HepG2 (cell line): ENCODE data around the gene EFHC2. TPM values are rescaled to one million over a fixed set of nuclear protein-coding genes. Genes with fewer than 3 reads are reported as not detected.

ENCODE experiments used
- ATAC-seq: fragments of 200-7000 bp; cut with Tn5 transposase; 3 replicates; pipeline ENCODE4 v1.9.1; 2020; ENCODE audit warnings: mild to moderate bottlenecking, moderate library complexity
- BruUV-seq: library from RNA; stranded (reverse); fragments of 400-500 nt; replicated peaks from 2 replicates; lab custom pipeline; 2021; lab: Mats Ljungman, UMichigan
- CTCF ChIA-PET: fragments of 300-600 bp; formaldehyde crosslinking; extraction: SDS; loops from one replicate; lab custom pipeline; 2021; ENCODE audit warnings: low total read pairs, inconsistent platforms, low intra/inter-chr PET ratio; lab: Yijun Ruan, JAX
- POLR2A ChIA-PET: fragments of 350-600 bp; sonication (Branson Sonifier 250); formaldehyde crosslinking; loops from one replicate; lab custom pipeline; 2020; ENCODE audit warnings: antibody characterized with exemption, inconsistent platforms; lab: Yijun Ruan, JAX
- DNase-seq: peaks from one replicate; pipeline ENCODE4 v3.0.0-alpha.2; 2015; ENCODE audit warnings: low spot score
- FAIRE-seq: peaks from 3 replicates; lab custom pipeline; 2011; peaks lifted over from hg19 to GRCh38; lab: Jason Lieb, UNC
- H2AFZ ChIP-seq: one replicate; pipeline ENCODE4 v1.6.1; 2011; ENCODE audit warnings: low read length, inconsistent platforms
- H3K27ac ChIP-seq: fragments of 300-600 bp; 3 replicates; pipeline ENCODE4 v1.8.0; 2011; ENCODE audit warnings: mixed run types, mild to moderate bottlenecking, mixed read lengths, low read length, inconsistent platforms; ENCODE audit not compliant: insufficient read depth; ENCODE audit errors: extremely low read length
- H3K27me3 ChIP-seq, 2 experiments: fragments of 200-600 bp in 1 of 2; 2 replicates in 1 of 2; 3 replicates in 1 of 2; pipeline versions ENCODE4 v1.6.0 to v1.8.0; 2011; ENCODE audit warnings: low read length in 2 of 2, mild to moderate bottlenecking in 2 of 2, moderate library complexity in 2 of 2, inconsistent platforms in 1 of 2; ENCODE audit not compliant: insufficient read depth in 2 of 2, control insufficient read depth in 1 of 2
- H3K36me3 ChIP-seq, 2 experiments: fragments of 200-600 bp in 1 of 2; replicated peaks in 1 of 2; 2 replicates in 1 of 2; 3 replicates in 1 of 2; pipeline versions ENCODE4 v1.5.1 to v1.8.0; 2011; ENCODE audit warnings: low read length in 2 of 2, inconsistent platforms in 1 of 2; ENCODE audit not compliant: insufficient read depth in 2 of 2, control insufficient read depth in 1 of 2
- H3K4me1 ChIP-seq: 2 replicates; pipeline ENCODE4 v1.5.1; 2012; ENCODE audit warnings: low read length, inconsistent platforms; ENCODE audit not compliant: insufficient read depth
- H3K4me2 ChIP-seq: 2 replicates; pipeline ENCODE4 v1.6.0; 2011; ENCODE audit warnings: low read depth, low read length, inconsistent platforms
- H3K4me3 ChIP-seq, 3 experiments: fragments of 200-600 bp in 1 of 3; sonication (generic), shearing (Covaris generic) in 1 of 3; replicated peaks in 1 of 3; 2 replicates each; pipeline ENCODE4 v1.5.1; 2011 to 2016; ENCODE audit warnings: low read length in 3 of 3, inconsistent platforms in 2 of 3, low read depth in 2 of 3, mild to moderate bottlenecking in 2 of 3, control low read depth in 1 of 3, mixed read lengths in 1 of 3; ENCODE audit not compliant: insufficient read depth in 1 of 3
- H3K79me2 ChIP-seq: one replicate; pipeline ENCODE4 v1.6.1; 2011; ENCODE audit warnings: low read length, inconsistent platforms; ENCODE audit not compliant: insufficient read depth
- H3K9ac ChIP-seq: 2 replicates; pipeline ENCODE4 v1.6.0; 2011; ENCODE audit warnings: mild to moderate bottlenecking, low read depth, low read length, inconsistent platforms; ENCODE audit not compliant: insufficient read depth
- H3K9me3 ChIP-seq: 2 replicates; pipeline ENCODE4 v1.5.1; 2012; ENCODE audit warnings: mild to moderate bottlenecking, low read length
- H4K20me1 ChIP-seq: 2 replicates; pipeline ENCODE4 v1.6.0; 2011; ENCODE audit warnings: inconsistent platforms, mild to moderate bottlenecking, low read length, moderate library complexity; ENCODE audit not compliant: insufficient read depth
- ATF5 ChIP-seq: sonication (generic); formaldehyde crosslinking; IDR thresholded peaks from 2 replicates; pipeline ENCODE4 v1.4.0; 2020; ENCODE audit warnings: mild to moderate bottlenecking, low read depth, missing genetic modification reagents
- CTCF ChIP-seq: sonication (generic); formaldehyde crosslinking; IDR thresholded peaks from 2 replicates; pipeline ENCODE4 v1.5.0; 2020; ENCODE audit warnings: mild to moderate bottlenecking, missing genetic modification reagents, moderate library complexity
- HNRNPK ChIP-seq: fragments of 200-400 bp; formaldehyde crosslinking; IDR thresholded peaks from 2 replicates; pipeline ENCODE4 v1.6.1; 2018; ENCODE audit warnings: low read length, low read depth, moderate library complexity, mild to moderate bottlenecking; ENCODE audit not compliant: poor library complexity, severe bottlenecking
- KDM3A ChIP-seq: IDR thresholded peaks from 2 replicates; pipeline ENCODE4 v1.6.1; 2018; ENCODE audit warnings: low read depth, missing compliant biosample characterization
- SP140L ChIP-seq: sonication (generic); formaldehyde crosslinking; IDR thresholded peaks from 2 replicates; pipeline ENCODE4 v1.4.0; 2020; ENCODE audit warnings: missing genetic modification reagents, borderline replicate concordance
- ZBTB8A ChIP-seq: sonication (generic); formaldehyde crosslinking; IDR thresholded peaks from 2 replicates; pipeline ENCODE4 v1.4.0; 2020; ENCODE audit warnings: mild to moderate bottlenecking, low read depth, missing genetic modification reagents, borderline replicate concordance
- ZNF138 ChIP-seq: sonication (generic); formaldehyde crosslinking; IDR thresholded peaks from 2 replicates; pipeline ENCODE4 v1.5.0; 2020; ENCODE audit warnings: mild to moderate bottlenecking, low read depth, missing genetic modification reagents
- ZNF143 ChIP-seq: sonication (generic); formaldehyde crosslinking; IDR thresholded peaks from 2 replicates; pipeline ENCODE4 v1.4.0; 2020; ENCODE audit warnings: missing genetic modification reagents
- ZNF3 ChIP-seq: IDR thresholded peaks from 2 replicates; pipeline ENCODE4 v1.7.0; 2017; ENCODE audit warnings: inconsistent platforms
- ZNF484 ChIP-seq: sonication (generic); formaldehyde crosslinking; IDR thresholded peaks from 2 replicates; pipeline ENCODE4 v1.5.1; 2020; ENCODE audit warnings: mild to moderate bottlenecking, low read depth, missing genetic modification reagents, borderline replicate concordance
- ZNF609 ChIP-seq: sonication (generic); formaldehyde crosslinking; IDR thresholded peaks from 2 replicates; pipeline ENCODE4 v1.4.0; 2020; ENCODE audit warnings: mild to moderate bottlenecking, missing genetic modification reagents, borderline replicate concordance
- ZNF740 ChIP-seq: sonication (generic); formaldehyde crosslinking; IDR thresholded peaks from 2 replicates; pipeline ENCODE4 v1.4.0; 2020; ENCODE audit warnings: missing genetic modification reagents
- WGBS: methylation state at CpG from one replicate; pipeline ENCODE4 v1.1.6; 2017; ENCODE audit warnings: low lambda C conversion rate; 5-methylcytosine and 5-hydroxymethylcytosine counted together
- in situ Hi-C: cut with HindIII; loops from 2 replicates; pipeline ENCODE4 v1.10.0; 2017; ENCODE audit warnings: low pct_unique_long_range_greater_than_20kb; ENCODE audit not compliant: extremely low pct_ligation_motif_present
- intact Hi-C: fragments of 100-400 bp; cut with micrococcal nuclease; formaldehyde crosslinking; loops from one replicate; pipeline ENCODE4 v1.10.0; 2022; ENCODE audit not compliant: unreplicated experiment
- polyA plus RNA-seq, 8 experiments: library from polyadenylated mRNA; depleted of rRNA in 3 of 8; stranded (reverse) in 7 of 8; unstranded in 1 of 8; fragments of >200 nt; fragmentation: Illumina TruSeq in 4 of 8; extraction: Trizol in 4 of 8; gene quantifications; 2 replicates each; pipeline versions ENCODE4 v1.2.1 to v1.2.3, GENCODE V29; 2011 to 2016; ENCODE audit warnings: low read depth in 4 of 8, missing spikeins in 1 of 8, mixed read lengths in 1 of 8; ENCODE audit not compliant: insufficient read depth in 1 of 8
- total RNA-seq, 5 experiments: library from RNA; depleted of rRNA; stranded (reverse); fragments of >200 nt; fragmentation: Illumina TruSeq; extraction: Trizol; gene quantifications; 2 replicates each; pipeline ENCODE4 v1.2.3, GENCODE V29; 2016; ENCODE audit warnings: low read depth in 1 of 5

EFHC2 gene
- total and polyA plus RNA-seq, 2 of the 13 experiments (the other 11 are each of a cell fraction or from before 2014, with no cell fraction given), result not detected

- TF ChIP-seq ZNF740 (CRISPR knock-in tag), result no peak
- TF ChIP-seq ZNF484 (CRISPR knock-in tag), result no peak
- TF ChIP-seq SP140L (CRISPR knock-in tag), result no peak
- TF ChIP-seq ZNF138 (CRISPR knock-in tag), result no peak
- TF ChIP-seq ATF5 (CRISPR knock-in tag), result no peak
- TF ChIP-seq ZNF3, result no peak
- no peak for TF ChIP-seq HNRNPK
- no peak for TF ChIP-seq ZBTB8A (CRISPR knock-in tag)
Measured at GRCh38 chrX:44305921-44306320, 37.6 kb downstream of the EFHC2 start (continued).

GRCh38 chrX:44303119-44303518 lies 40.4 kb downstream of the EFHC2 start:
- CTCF ChIA-PET, result no interaction called here
- no peaks in the 10 kb centered on the region for H3K27me3 ChIP-seq
- POLR2A ChIA-PET, result no interaction called here
- TF ChIP-seq ZNF609 (CRISPR knock-in tag), result no peak
- peak; percentile 20 for TF ChIP-seq CTCF (CRISPR knock-in tag)
- TF ChIP-seq KDM3A, result no peak
- TF ChIP-seq ZNF143, result no peak
- WGBS, result no CpG with 5 or more reads among the region's 2 CpGs
- DNase-seq (no peak), ATAC-seq (no peak), FAIRE-seq (no peak)
- intact Hi-C loops, result no loop called here
- H4K20me1 ChIP-seq, result no peaks in the 10 kb centered on the region
- H3K4me2 ChIP-seq, result no peak overlapping the region
- no peak overlapping the region for H3K4me3 ChIP-seq
- H3K9ac ChIP-seq, result no peak overlapping the region
- no peaks in the 10 kb centered on the region for H3K4me1 ChIP-seq
- no peak overlapping the region for H2AFZ ChIP-seq
- in situ Hi-C loops, result no loop called here
- H3K9me3 ChIP-seq, result no peaks in the 10 kb centered on the region
- no peaks in the 10 kb centered on the region for H3K36me3 ChIP-seq
- no peak overlapping the region for H3K27ac ChIP-seq
- H3K79me2 ChIP-seq, result no peaks in the 10 kb centered on the region
- BruUV-seq, result no TSS peak
